ENCODE data around the gene ARID1B. TPM values are rescaled to one million over a fixed set of nuclear protein-coding genes. Genes with fewer than 3 reads are reported as not detected.

The ARID1B gene
- total RNA-seq, 2 experiments from 2014 or later, result 36.9 to 38.9 TPM

DNA sequence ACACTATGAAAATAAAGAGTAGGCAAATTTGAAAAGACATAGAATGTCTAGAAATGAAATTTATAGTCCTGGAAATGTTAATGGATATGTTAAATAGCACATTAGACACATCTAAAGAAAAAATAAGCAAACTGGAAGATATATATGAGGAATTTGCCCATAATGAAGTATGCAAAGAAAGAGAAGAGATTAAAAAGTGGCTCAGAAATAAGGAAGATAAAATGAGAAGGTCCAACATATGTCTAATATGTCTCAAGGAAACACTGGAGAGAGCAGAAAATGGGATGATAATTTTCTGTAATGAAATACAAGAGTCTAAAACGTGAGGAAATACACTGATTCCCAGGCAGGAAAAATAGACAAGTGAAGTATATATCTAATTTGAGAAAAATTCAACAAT is 36.6 kb upstream of the ARID1B start:
- TF ChIP-seq, protein P1, sequence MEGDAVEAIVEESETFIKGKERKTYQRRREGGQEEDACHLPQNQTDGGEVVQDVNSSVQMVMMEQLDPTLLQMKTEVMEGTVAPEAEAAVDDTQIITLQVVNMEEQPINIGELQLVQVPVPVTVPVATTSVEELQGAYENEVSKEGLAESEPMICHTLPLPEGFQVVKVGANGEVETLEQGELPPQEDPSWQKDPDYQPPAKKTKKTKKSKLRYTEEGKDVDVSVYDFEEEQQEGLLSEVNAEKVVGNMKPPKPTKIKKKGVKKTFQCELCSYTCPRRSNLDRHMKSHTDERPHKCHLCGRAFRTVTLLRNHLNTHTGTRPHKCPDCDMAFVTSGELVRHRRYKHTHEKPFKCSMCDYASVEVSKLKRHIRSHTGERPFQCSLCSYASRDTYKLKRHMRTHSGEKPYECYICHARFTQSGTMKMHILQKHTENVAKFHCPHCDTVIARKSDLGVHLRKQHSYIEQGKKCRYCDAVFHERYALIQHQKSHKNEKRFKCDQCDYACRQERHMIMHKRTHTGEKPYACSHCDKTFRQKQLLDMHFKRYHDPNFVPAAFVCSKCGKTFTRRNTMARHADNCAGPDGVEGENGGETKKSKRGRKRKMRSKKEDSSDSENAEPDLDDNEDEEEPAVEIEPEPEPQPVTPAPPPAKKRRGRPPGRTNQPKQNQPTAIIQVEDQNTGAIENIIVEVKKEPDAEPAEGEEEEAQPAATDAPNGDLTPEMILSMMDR (IDR thresholded peaks at IDR 0.05), result no peak
- Mint-ChIP-seq H3K4me3 (no peak overlapping the region), H3K27me3 (peaks cover 2% of the 10 kb centered on the region), H3K4me1 (ENCODE audit: low read depth) (no peaks in the 10 kb centered on the region), H3K9me3 (peaks cover 12% of the 10 kb centered on the region), H3K36me3 (ENCODE audit: low read depth) (peaks cover 5% of the 10 kb centered on the region), H3K27ac (no peak overlapping the region)
- intact Hi-C loops (cut with micrococcal nuclease), result no loop called here
- ChIA-PET POLR2A (no interaction called here), CTCF (no interaction called here)
- no peak for ATAC-seq
- DNase-seq, result no peak

GRCh38 chr6:156741287-156742073 is 35.7 kb upstream of the ARID1B start:
- intact Hi-C loops (cut with micrococcal nuclease), result no loop called here
- ChIA-PET CTCF (interaction anchor here (1.0 kb wide), 1 partner anchor 15 kb away, joined by 3 read pairs; no protein-coding TSS in a partner anchor), POLR2A (no interaction called here)
- Mint-ChIP-seq H3K27ac (no peak overlapping the region), H3K4me1 (ENCODE audit: low read depth) (no peaks in the 10 kb centered on the region), H3K9me3 (peaks cover 12% of the 10 kb centered on the region), H3K36me3 (ENCODE audit: low read depth) (peaks cover 5% of the 10 kb centered on the region), H3K4me3 (no peak overlapping the region), H3K27me3 (peaks cover 2% of the 10 kb centered on the region)
- no peak for DNase-seq
- TF ChIP-seq, protein P1 (IDR thresholded peaks at IDR 0.05), result no peak
- ATAC-seq, result peak; percentile 65

DNA sequence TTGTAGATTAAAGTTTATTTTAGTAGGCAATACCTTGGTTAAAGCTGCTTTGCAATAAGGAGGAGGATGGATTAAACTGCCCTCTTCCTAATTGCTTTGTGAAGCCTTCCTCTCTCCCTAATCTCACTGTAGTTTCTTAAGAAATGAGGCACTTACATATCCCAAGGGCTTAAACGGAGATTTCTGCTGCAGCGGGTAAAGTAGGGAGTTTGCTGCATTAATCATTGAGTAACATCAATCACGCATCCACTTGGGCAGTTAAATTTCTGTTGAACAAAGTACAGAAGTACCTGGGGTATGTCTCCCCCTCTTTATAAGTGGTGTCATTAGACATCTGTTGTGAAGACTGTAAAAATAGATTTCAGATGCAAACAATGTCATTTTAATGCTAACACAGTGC is 29.5 kb upstream of the ARID1B start:
- TF ChIP-seq, protein P1 (IDR thresholded peaks at IDR 0.05), result no peak
- ChIA-PET POLR2A (no interaction called here), CTCF (no interaction called here)
- no peak for ATAC-seq
- Mint-ChIP-seq H3K4me1 (ENCODE audit: low read depth) (no peaks in the 10 kb centered on the region), H3K9me3 (no peaks in the 10 kb centered on the region), H3K27ac (no peak overlapping the region), H3K36me3 (ENCODE audit: low read depth) (no peaks in the 10 kb centered on the region), H3K27me3 (peaks cover 2% of the 10 kb centered on the region), H3K4me3 (no peak overlapping the region)
- intact Hi-C loops (cut with micrococcal nuclease), result no loop called here
- no peak for DNase-seq

DNA sequence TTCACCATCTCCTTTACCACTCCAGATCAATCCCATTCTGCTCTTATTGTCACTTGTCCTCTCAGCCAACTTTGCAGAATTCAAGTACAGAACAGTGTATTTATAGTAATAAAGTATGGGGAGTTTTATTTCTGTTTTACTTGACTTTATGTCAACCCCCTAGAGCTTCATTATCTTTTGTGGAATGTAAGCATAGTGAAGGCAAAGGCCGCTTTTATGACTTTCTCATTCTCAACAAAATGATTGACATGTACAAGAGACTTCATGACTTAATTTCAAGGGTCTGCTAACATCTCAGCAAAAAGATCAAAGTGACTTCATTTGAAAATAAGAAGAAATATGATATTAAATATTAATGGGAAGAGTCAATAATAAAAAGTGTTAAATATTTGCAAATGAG is 28.7 kb upstream of the ARID1B start:
- Mint-ChIP-seq H3K4me3 (no peak overlapping the region), H3K27ac (no peak overlapping the region), H3K27me3 (peaks cover 4% of the 10 kb centered on the region), H3K9me3 (no peaks in the 10 kb centered on the region), H3K36me3 (ENCODE audit: low read depth) (no peaks in the 10 kb centered on the region), H3K4me1 (ENCODE audit: low read depth) (no peaks in the 10 kb centered on the region)
- TF ChIP-seq, protein P1 (IDR thresholded peaks at IDR 0.05), result no peak
- ChIA-PET POLR2A (no interaction called here), CTCF (no interaction called here)
- ATAC-seq (no peak), DNase-seq (no peak)
- intact Hi-C loops (cut with micrococcal nuclease), result no loop called here

DNA sequence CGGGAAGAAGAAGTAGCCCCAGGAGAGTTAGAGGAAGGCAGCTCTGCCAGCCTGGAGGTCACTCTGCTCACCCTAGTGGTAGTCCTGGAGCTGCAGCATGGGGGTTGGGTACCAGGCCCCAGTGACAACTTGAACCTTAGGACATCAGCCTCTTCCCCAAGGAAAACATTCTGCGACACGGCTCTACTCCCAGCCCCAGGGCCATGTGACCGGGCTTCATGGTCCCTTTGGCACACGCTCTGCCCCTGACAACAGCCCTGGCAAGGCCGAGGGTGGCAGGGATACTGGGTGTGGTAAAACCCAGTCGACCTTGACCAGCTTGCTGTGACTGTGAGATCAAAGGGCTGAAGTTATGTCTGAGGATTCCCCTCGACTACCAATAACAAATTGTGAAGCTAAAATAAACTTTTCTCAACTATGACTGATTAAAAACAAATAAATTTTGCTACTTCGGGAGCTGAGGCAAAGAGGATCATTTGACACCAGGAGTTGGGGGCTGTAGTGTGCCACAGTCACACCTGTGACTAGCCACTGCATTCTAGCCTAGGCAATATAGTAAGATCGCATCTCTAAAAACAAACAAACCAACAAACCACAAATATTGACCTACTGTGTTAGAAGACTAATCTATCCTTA is 24.4 kb upstream of the ARID1B start:
- ChIA-PET POLR2A (no interaction called here), CTCF (interaction anchor here (0.8 to 2.5 kb wide), 4 partner anchors 10 to 32 kb away, joined by 3 to 8 read pairs (median 6); no protein-coding TSS in a partner anchor)
- Mint-ChIP-seq H3K36me3 (ENCODE audit: low read depth) (no peaks in the 10 kb centered on the region), H3K27ac (no peak overlapping the region), H3K4me1 (ENCODE audit: low read depth) (no peaks in the 10 kb centered on the region), H3K9me3 (no peaks in the 10 kb centered on the region), H3K27me3 (peaks cover 3% of the 10 kb centered on the region), H3K4me3 (no peak overlapping the region)
- DNase-seq, result no peak
- intact Hi-C loops (cut with micrococcal nuclease), result no loop called here
- TF ChIP-seq, protein P1 (IDR thresholded peaks at IDR 0.05), result no peak
- ATAC-seq, result no peak

Data from activated CD8-positive, alpha-beta T cell treated with anti-CD3 and anti-CD28 coated beads for 36 hours (primary cell).